HepG2 (cell line): ENCODE measurements around the gene RPL11. TPM values are rescaled to one million over a fixed set of nuclear protein-coding genes. Genes with fewer than 3 reads are reported as not detected.

ENCODE experiments used
- ATF7 ChIP-seq, 2 experiments: fragments of 450-650 bp in 1 of 2; sonication (generic) in 1 of 2; formaldehyde crosslinking in 1 of 2; IDR thresholded peaks; 2 replicates each; pipeline versions ENCODE4 v1.4.0 to v1.6.1; 2016 to 2020; ENCODE audit warnings: antibody characterized with exemption in 1 of 2, mild to moderate bottlenecking in 1 of 2, missing genetic modification reagents in 1 of 2
- CREB1 ChIP-seq, 2 experiments: fragments of 450-650 bp in 1 of 2; IDR thresholded peaks; 2 replicates each; pipeline ENCODE4 v1.6.1; 2016 to 2017; ENCODE audit warnings: control low read depth in 1 of 2, mild to moderate bottlenecking in 1 of 2, missing compliant biosample characterization in 1 of 2, missing genetic modification characterization in 1 of 2
- DDIT3 ChIP-seq: sonication (generic); formaldehyde crosslinking; IDR thresholded peaks from 2 replicates; pipeline ENCODE4 v1.4.0; 2020; ENCODE audit warnings: mild to moderate bottlenecking, missing genetic modification reagents
- DZIP1 ChIP-seq: sonication (generic); formaldehyde crosslinking; IDR thresholded peaks from 2 replicates; pipeline ENCODE4 v1.5.0; 2020; ENCODE audit warnings: mild to moderate bottlenecking, missing genetic modification reagents
- KDM4B ChIP-seq: sonication (generic); formaldehyde crosslinking; IDR thresholded peaks from 2 replicates; pipeline ENCODE4 v1.4.0; 2020; ENCODE audit warnings: missing genetic modification reagents
- KLF11 ChIP-seq: IDR thresholded peaks from 2 replicates; pipeline ENCODE4 v1.6.1; 2016; ENCODE audit warnings: missing compliant biosample characterization
- MAZ ChIP-seq, 2 experiments: sonication (generic) in 1 of 2; formaldehyde crosslinking in 1 of 2; IDR thresholded peaks; 2 replicates each; pipeline versions ENCODE4 v1.5.0 to v1.6.1; 2012 to 2020; ENCODE audit warnings: low read depth in 2 of 2, mild to moderate bottlenecking in 2 of 2, borderline replicate concordance in 1 of 2, improper control_type of control experiment in 1 of 2, low read length in 1 of 2, missing genetic modification reagents in 1 of 2, moderate library complexity in 1 of 2
- PLSCR1 ChIP-seq: sonication (generic); formaldehyde crosslinking; IDR thresholded peaks from 2 replicates; pipeline ENCODE4 v1.5.0; 2020; ENCODE audit warnings: missing genetic modification reagents, mild to moderate bottlenecking, borderline replicate concordance
- REST ChIP-seq, 2 experiments: IDR thresholded peaks; 2 replicates each; pipeline ENCODE4 v1.6.1; 2011 to 2012; ENCODE audit warnings: low read length in 2 of 2, borderline replicate concordance in 1 of 2, low read depth in 1 of 2, mild to moderate bottlenecking in 1 of 2, moderate library complexity in 1 of 2
- ZBTB21 ChIP-seq: sonication (generic); formaldehyde crosslinking; IDR thresholded peaks from 2 replicates; pipeline ENCODE4 v1.4.0; 2020; ENCODE audit warnings: missing genetic modification reagents
- ZNF10 ChIP-seq: sonication (generic); formaldehyde crosslinking; IDR thresholded peaks from 2 replicates; pipeline ENCODE4 v1.4.0; 2020; ENCODE audit warnings: mild to moderate bottlenecking, low read depth, missing genetic modification reagents, borderline replicate concordance
- ZNF20 ChIP-seq: sonication (generic); formaldehyde crosslinking; IDR thresholded peaks from 2 replicates; pipeline ENCODE4 v1.4.0; 2020; ENCODE audit warnings: mild to moderate bottlenecking, moderate library complexity, missing genetic modification reagents
- ZNF367 ChIP-seq: sonication (generic); formaldehyde crosslinking; IDR thresholded peaks from 2 replicates; pipeline ENCODE4 v1.4.0; 2020; ENCODE audit warnings: missing genetic modification reagents, borderline replicate concordance
- ZNF513 ChIP-seq: sonication (generic); formaldehyde crosslinking; conservative IDR thresholded peaks from 2 replicates; pipeline ENCODE4 v1.5.0; 2020; ENCODE audit warnings: missing genetic modification reagents
- ZNF563 ChIP-seq: sonication (generic); formaldehyde crosslinking; IDR thresholded peaks from 2 replicates; pipeline ENCODE4 v1.8.0; 2022; ENCODE audit warnings: mild to moderate bottlenecking, moderate library complexity, missing genetic modification reagents
- ZNF784 ChIP-seq: sonication (generic); formaldehyde crosslinking; IDR thresholded peaks from 2 replicates; pipeline ENCODE4 v1.5.1; 2020; ENCODE audit warnings: missing genetic modification reagents, mild to moderate bottlenecking, borderline replicate concordance
- ZSCAN30 ChIP-seq: sonication (generic); formaldehyde crosslinking; IDR thresholded peaks from 2 replicates; pipeline ENCODE4 v1.5.0; 2020; ENCODE audit warnings: mild to moderate bottlenecking, missing genetic modification reagents
- polyA plus RNA-seq, 8 experiments: library from polyadenylated mRNA; depleted of rRNA in 3 of 8; stranded (reverse) in 7 of 8; unstranded in 1 of 8; fragments of >200 nt; fragmentation: Illumina TruSeq in 4 of 8; extraction: Trizol in 4 of 8; gene quantifications; 2 replicates each; pipeline versions ENCODE4 v1.2.1 to v1.2.3, GENCODE V29; 2011 to 2016; ENCODE audit warnings: low read depth in 4 of 8, missing spikeins in 1 of 8, mixed read lengths in 1 of 8; ENCODE audit not compliant: insufficient read depth in 1 of 8
- total RNA-seq, 5 experiments: library from RNA; depleted of rRNA; stranded (reverse); fragments of >200 nt; fragmentation: Illumina TruSeq; extraction: Trizol; gene quantifications; 2 replicates each; pipeline ENCODE4 v1.2.3, GENCODE V29; 2016; ENCODE audit warnings: low read depth in 1 of 5

RPL11 gene
- total and polyA plus RNA-seq, 2 of the 13 experiments (the other 11 are each of a cell fraction or from before 2014, with no cell fraction given), result 1,682 to 2,010 TPM

- peak; percentile 92 to 98 for TF ChIP-seq REST (IDR thresholded peaks at IDR 0.05; ENCODE audit: borderline replicate concordance in 1 of 2, low read depth in 1 of 2, low read length in 2 of 2)
- peak; percentile 40; the same call in 1 of the 2 replicates for TF ChIP-seq CREB1 (IDR thresholded peaks at IDR 0.05)
- TF ChIP-seq CREB1 (CRISPR knock-in tag; IDR thresholded peaks at IDR 0.05), result peak; percentile 7; the same call in 1 of the 2 replicates
- no peak for TF ChIP-seq ZSCAN30 (CRISPR knock-in tag)
- TF ChIP-seq ZNF20 (CRISPR knock-in tag), result no peak
- TF ChIP-seq DDIT3 (CRISPR knock-in tag), result no peak
- no peak for TF ChIP-seq ZNF784 (CRISPR knock-in tag)
- no peak for TF ChIP-seq DZIP1
- no peak for TF ChIP-seq MAZ (IDR thresholded peaks at IDR 0.05; ENCODE audit: borderline replicate concordance, low read depth, low read length)
- no peak for TF ChIP-seq MAZ (CRISPR knock-in tag; IDR thresholded peaks at IDR 0.05; ENCODE audit: low read depth)
- no peak for TF ChIP-seq ATF7 (IDR thresholded peaks at IDR 0.05)
- TF ChIP-seq ATF7 (CRISPR knock-in tag; IDR thresholded peaks at IDR 0.05), result no peak
- TF ChIP-seq ZNF10 (CRISPR knock-in tag), result no peak
- TF ChIP-seq ZNF367, result peak; percentile 48; the same call in 1 of the 2 replicates
- peak; percentile 22 for TF ChIP-seq ZBTB21 (CRISPR knock-in tag)
- TF ChIP-seq KLF11 (CRISPR knock-in tag), result peak; percentile 81
- no peak for TF ChIP-seq ZNF513 (CRISPR knock-in tag)
- peak; percentile 72; the same call in 1 of the 2 replicates for TF ChIP-seq KDM4B (CRISPR knock-in tag)
- TF ChIP-seq ZNF563, result peak; percentile 38; the same call in 1 of the 2 replicates
- no peak for TF ChIP-seq PLSCR1
These were observed 18.4 kb upstream of the RPL11 start (continued) for GRCh38 chr1:23673086-23673813.
